ENCODE data around the gene CCDC61.

Gene CCDC61

DNA sequence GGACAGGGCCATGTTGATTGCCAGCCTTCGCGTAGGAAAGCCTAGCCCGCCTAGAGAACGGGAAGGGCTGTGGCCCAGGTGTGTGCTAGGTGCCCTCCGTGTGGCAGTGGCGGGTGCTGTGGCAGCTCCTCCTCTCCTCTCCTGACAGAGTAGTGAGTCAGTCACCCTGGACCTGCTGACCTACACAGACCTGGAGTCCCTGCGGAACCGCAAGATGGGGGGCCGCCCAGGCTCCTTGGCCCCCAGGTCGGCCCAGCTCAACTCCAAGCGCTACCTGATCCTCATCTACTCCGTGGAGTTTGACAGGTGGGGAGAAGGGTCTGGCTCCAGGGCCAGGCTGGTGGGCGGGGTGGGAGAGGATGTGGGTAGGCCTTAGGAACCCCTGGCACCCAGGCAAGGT is 11.1 kb downstream of the CCDC61 start:
- Histone ChIP-seq H3K9ac (no peak overlapping the region), H3K4me3 (IDR thresholded peaks at IDR 0.05; ENCODE audit: insufficient read depth, low read depth, low read length) (no peak overlapping the region), H3K4me1 (ENCODE audit: low read depth, poor library complexity, severe bottlenecking) (no peaks in the 10 kb centered on the region), H3K36me3 (ENCODE audit: insufficient read depth) (no peaks in the 10 kb centered on the region), H3K4me2 (no peak overlapping the region), H2AFZ (ENCODE audit: low read depth) (no peak overlapping the region), H3K27me3 (ENCODE audit: insufficient read depth, low read depth) (no peaks in the 10 kb centered on the region), H4K20me1 (ENCODE audit: insufficient read depth) (no peaks in the 10 kb centered on the region), H3K79me2 (ENCODE audit: insufficient read depth, low read depth) (no peaks in the 10 kb centered on the region), H3K27ac (no peak overlapping the region)
- TF ChIP-seq, protein P1, sequence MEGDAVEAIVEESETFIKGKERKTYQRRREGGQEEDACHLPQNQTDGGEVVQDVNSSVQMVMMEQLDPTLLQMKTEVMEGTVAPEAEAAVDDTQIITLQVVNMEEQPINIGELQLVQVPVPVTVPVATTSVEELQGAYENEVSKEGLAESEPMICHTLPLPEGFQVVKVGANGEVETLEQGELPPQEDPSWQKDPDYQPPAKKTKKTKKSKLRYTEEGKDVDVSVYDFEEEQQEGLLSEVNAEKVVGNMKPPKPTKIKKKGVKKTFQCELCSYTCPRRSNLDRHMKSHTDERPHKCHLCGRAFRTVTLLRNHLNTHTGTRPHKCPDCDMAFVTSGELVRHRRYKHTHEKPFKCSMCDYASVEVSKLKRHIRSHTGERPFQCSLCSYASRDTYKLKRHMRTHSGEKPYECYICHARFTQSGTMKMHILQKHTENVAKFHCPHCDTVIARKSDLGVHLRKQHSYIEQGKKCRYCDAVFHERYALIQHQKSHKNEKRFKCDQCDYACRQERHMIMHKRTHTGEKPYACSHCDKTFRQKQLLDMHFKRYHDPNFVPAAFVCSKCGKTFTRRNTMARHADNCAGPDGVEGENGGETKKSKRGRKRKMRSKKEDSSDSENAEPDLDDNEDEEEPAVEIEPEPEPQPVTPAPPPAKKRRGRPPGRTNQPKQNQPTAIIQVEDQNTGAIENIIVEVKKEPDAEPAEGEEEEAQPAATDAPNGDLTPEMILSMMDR (conservative IDR thresholded peaks at IDR 0.05; ENCODE audit: low read depth, low read length), result no peak

GRCh38 chr19:46009530-46010510 is 14.6 kb downstream of the CCDC61 start:
- H3K79me2 ChIP-seq (ENCODE audit: insufficient read depth, low read depth), result no peaks in the 10 kb centered on the region
- no peak overlapping the region for H3K9ac ChIP-seq
- H3K4me3 ChIP-seq (IDR thresholded peaks at IDR 0.05; ENCODE audit: insufficient read depth, low read depth, low read length), result no peak overlapping the region
- H3K4me1 ChIP-seq (ENCODE audit: low read depth, poor library complexity, severe bottlenecking), result no peaks in the 10 kb centered on the region
- H3K4me2 ChIP-seq, result no peak overlapping the region
- H3K27ac ChIP-seq, result no peak overlapping the region
- H4K20me1 ChIP-seq (ENCODE audit: insufficient read depth), result no peaks in the 10 kb centered on the region
- H2AFZ ChIP-seq (ENCODE audit: low read depth), result no peak overlapping the region
- H3K36me3 ChIP-seq (ENCODE audit: insufficient read depth), result no peaks in the 10 kb centered on the region
- H3K27me3 ChIP-seq (ENCODE audit: insufficient read depth, low read depth), result no peaks in the 10 kb centered on the region; the same call in 1 of the 2 replicates
- TF ChIP-seq, protein P1 (conservative IDR thresholded peaks at IDR 0.05; ENCODE audit: low read depth, low read length), result peak; percentile 98

DNA sequence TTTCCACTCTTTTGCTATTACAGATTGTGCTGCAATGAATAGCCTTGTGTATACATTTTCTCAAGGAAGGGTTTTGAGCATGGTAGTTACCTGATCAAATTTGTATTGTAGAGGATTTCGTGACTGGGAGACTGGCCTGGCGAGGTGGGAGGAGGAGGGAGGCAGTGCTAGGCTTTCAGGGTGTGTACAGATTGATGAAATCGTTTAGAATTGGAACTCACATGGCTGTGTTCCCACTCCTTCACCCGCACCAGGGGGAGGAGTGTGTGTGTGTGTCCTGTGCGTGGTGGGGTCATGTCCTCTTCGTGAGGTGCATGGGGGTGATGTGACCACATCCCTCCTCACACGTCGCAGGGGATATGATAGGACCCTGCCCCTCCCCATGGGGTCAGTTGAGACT is 19.3 kb downstream of the CCDC61 start:
- Histone ChIP-seq H3K27me3 (ENCODE audit: insufficient read depth, low read depth) (no peaks in the 10 kb centered on the region; the same call in 1 of the 2 replicates), H2AFZ (ENCODE audit: low read depth) (no peak overlapping the region), H3K9ac (no peak overlapping the region), H4K20me1 (ENCODE audit: insufficient read depth) (no peaks in the 10 kb centered on the region), H3K79me2 (ENCODE audit: insufficient read depth, low read depth) (no peaks in the 10 kb centered on the region), H3K36me3 (ENCODE audit: insufficient read depth) (no peaks in the 10 kb centered on the region), H3K4me1 (ENCODE audit: low read depth, poor library complexity, severe bottlenecking) (peaks cover 8% of the 10 kb centered on the region), H3K4me3 (IDR thresholded peaks at IDR 0.05; ENCODE audit: insufficient read depth, low read depth, low read length) (no peak overlapping the region), H3K27ac (no peak overlapping the region), H3K4me2 (peak overlapping the region; percentile 8; the same call in 1 of the 2 replicates)
- TF ChIP-seq, protein P1 (conservative IDR thresholded peaks at IDR 0.05; ENCODE audit: low read depth, low read length), result no peak

- no peaks in the 10 kb centered on the region for H3K79me2 ChIP-seq (ENCODE audit: insufficient read depth, low read depth)
- H3K36me3 ChIP-seq (ENCODE audit: insufficient read depth), result no peaks in the 10 kb centered on the region
- TF ChIP-seq, protein P1 (conservative IDR thresholded peaks at IDR 0.05; ENCODE audit: low read depth, low read length), result no peak
- H3K4me1 ChIP-seq (ENCODE audit: low read depth, poor library complexity, severe bottlenecking), result peaks cover 8% of the 10 kb centered on the region
- H3K9ac ChIP-seq, result no peak overlapping the region
- H4K20me1 ChIP-seq (ENCODE audit: insufficient read depth), result no peaks in the 10 kb centered on the region
- H3K4me3 ChIP-seq (IDR thresholded peaks at IDR 0.05; ENCODE audit: insufficient read depth, low read depth, low read length), result no peak overlapping the region
- peak overlapping the region; percentile 99; the same call in 1 of the 2 replicates for H3K4me2 ChIP-seq
- H2AFZ ChIP-seq (ENCODE audit: low read depth), result no peak overlapping the region; the same call in 1 of the 2 replicates
- H3K27me3 ChIP-seq (ENCODE audit: insufficient read depth, low read depth), result no peaks in the 10 kb centered on the region; the same call in 1 of the 2 replicates
- no peak overlapping the region for H3K27ac ChIP-seq
Measured at GRCh38 chr19:46014941-46015686, 19.8 kb downstream of the CCDC61 start.
